HG02759 (cell line): ENCODE data around the gene LDLRAP1.
A peak's percentile ranks its signal among the peaks of the same experiment; 100 is the strongest.
"Not testable (repeated sequence)": the region's sequence is repeated elsewhere in the genome, so short reads cannot be mapped to it uniquely, and the experiment has no call there.

Experiments used
- ATAC-seq: cut with Tn5 transposase; IDR thresholded peaks from one replicate; pipeline ENCODE4 v1.9.1; 2021; ENCODE audit warnings: mild to moderate bottlenecking, moderate library complexity; ENCODE audit not compliant: unreplicated experiment

Gene LDLRAP1

DNA sequence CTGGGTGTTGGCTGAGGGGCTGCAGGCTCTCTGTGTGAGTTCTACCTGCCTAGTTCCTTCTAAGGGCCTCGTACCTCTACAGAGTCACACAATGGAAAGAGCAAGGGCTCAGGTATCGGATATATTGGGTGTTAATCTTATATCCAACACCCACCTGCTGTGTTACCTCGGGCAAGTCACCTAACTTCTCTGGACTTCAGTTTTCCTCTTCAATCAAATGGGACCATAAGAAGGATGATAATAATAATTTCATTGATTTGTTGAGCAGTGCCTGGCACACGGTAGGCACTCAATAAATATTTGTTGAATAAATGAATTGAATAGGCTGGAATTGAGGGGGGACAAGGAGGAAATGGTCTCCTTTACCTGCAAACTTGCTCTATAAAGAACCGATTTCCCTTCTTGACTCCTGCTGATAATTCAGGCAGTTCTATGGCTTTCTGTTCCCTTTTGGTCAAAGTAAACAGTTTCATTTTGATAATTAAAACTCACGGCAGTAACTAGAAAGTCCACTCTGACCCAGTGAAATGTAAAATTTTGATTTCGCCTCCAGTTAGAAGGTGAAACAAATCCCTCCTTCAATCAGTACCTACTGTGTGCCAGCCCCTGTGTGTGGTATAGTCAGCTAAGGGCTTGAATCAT, 56.7 kb downstream of the LDLRAP1 start:
- ATAC-seq: no peak

DNA sequence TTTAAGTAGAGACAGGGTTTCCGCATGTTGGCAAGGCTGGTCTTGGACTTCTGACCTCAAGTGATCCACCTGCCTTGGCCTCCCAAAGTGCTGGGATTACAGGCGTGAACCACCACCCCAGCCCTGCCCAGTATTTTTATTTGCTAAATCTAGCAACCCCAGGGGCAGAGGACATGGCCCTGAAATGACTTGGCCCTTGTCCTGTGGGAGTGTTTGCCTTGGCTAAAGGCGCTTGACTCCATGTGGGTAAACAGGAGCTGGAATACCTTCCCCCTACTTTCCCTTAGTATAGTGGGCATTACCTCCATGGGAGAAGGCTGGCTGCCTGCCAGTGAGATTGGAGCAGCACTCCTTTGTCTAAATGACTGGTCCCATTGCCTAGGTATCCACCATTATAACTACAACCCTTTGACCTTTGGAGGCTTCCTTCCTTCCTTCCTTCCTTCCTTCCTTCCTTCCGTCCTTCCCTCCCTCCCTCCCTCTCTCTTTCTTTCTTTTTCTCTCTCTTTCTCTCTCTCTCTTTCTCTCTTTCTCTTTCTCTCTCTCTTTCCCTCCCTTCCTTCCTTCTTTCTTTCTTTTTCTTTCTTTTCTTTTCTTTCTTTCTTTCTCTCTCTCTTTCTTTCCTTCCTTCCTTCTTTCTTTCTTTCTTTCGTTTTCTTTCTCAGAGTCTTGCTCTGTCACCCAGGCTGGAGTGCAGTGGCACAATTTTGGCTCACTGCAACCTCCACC, 57.7 kb downstream of the LDLRAP1 start:
- ATAC-seq: not testable (repeated sequence)

DNA sequence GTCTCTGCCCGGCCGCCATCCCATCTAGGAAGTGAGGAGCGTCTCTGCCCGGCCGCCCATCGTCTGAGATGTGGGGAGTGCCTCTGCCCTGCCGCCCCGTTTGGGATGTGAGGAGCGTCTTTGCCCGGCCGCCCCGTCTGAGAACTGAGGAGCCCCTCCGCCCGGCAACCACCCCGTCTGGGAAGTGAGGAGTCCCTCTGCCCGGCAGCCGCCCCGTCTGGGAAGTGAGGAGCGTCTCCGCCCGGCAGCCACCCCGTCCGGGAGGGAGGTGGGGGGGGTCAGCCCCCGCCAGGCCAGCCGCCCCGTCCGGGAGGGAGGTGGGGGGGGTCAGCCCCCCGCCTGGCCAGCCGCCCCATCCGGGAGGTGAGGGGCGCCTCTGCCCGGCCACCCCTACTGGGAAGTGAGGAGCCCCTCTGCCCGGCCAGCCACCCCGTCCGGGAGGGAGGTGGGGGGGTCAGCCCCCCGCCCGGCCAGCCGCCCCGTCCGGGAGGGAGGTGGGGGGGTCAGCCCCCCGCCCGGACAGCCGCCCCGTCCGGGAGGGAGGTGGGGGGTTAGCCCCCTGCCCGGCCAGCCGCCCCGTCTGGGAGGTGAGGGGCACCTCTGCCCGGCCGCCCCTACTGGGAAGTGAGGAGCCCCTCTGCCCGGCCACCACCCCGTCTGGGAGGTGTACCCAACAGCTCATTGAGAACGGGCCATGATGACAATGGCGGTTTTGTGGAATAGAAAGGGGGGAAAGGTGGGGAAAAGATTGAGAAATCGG, 60.6 kb downstream of the LDLRAP1 start:
- not testable (repeated sequence) for ATAC-seq

DNA sequence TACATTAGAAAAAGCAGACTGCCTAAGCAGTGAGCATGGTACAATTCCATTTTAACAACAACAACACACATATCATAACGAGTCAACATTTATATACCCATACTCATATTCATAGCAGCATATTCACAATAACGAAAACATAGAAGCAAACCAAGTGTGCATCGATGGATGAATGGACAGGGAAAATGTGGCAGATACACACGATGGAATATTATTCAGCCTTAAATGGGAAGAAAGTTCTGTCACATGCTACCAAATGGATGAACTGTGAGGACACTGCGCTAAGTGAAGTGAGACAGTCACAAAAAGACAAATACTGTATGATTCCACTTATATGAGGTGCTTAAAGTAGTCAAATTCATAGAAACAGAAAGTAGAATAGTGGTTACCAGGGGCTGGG, 63.7 kb downstream of the LDLRAP1 start:
- ATAC-seq: no peak

DNA sequence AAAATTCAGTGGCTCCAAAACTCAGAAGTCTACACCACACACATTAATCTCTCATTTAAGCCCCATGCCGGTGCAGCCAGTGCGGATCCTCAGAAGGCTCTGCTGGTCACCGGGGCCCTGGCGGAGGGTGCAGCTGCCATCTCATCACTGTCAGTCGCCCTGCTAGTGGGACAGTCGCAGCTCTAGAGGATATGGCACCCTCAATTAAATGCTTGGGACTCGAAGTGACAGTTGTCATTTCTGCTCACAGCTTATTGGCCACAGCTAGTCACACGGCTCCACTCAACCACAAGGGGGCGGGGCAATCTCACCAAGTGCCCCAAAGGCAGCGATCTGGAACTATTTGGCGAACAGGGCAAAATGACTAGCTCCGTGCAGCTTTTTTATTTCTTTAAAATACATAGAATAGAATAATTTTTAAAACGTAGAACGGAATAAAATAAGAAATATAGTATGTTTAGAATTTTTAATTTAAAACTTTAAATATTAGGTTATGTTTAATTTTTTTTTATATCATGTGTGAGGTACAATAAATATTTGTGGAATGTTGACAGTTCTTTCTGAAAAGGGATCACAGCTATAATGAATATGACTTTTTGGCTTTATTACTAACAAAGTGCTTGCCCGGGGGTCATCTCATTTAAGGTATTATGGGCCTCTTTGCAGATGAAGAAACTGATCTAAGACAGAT, 65.2 kb downstream of the LDLRAP1 start:
- peak; percentile 57 for ATAC-seq

DNA sequence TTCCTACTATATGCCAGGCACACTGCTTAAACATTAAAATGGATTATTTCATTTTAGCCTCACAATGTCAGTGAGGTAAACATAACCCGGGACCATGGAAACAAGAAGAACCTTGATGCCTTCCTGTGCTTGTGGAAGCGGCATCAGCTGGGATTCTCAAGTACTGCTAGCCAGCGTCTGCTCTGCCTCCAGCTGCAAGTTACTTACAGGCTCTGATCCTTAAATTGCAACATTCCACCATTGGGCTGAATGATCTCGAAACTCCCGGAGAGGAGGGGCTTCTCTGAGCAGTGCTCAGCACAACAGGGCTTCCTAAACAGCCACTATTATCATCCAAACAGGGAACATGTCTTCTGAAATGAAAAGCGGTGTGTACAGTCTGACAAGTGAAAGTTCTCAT, 66.5 kb downstream of the LDLRAP1 start:
- ATAC-seq: no peak

DNA sequence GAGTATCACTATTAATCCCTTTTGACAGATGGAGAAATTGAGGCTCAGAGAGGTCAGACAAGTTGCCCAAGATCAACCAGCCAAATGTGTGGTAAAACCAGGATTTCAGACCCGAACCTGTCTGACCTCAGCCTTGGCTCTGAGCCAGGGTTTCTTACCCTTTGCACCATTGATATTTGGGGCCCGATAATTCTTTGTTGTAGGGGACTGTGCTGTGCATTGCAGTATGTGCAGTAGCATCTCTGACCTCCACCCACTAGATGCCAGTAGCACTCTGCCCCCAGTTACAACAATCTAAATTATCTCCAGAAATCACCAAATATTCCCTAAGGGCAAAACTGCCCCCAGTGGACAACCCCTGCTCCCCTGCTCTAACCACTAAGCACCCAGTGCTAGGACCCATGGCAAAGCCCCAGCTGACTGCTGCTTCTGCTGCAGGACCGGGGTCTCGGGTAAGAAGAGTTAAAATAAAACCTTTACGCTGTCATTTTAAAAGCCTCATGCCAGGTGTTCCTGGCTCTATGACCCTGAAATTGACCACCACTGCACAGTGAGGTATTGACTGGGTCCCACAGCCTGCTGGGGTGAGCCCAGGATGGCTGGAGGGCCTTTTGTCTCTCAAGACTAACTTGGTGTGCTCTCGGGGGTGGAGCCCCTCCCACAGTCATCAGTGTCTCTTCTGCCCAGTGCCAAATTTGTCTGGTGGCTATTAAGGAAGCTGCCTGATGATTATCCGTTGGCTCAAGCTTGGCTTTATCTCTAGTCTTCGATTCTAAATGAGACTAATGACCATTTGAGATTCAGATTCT, 67.6 kb downstream of the LDLRAP1 start:
- no peak for ATAC-seq

DNA sequence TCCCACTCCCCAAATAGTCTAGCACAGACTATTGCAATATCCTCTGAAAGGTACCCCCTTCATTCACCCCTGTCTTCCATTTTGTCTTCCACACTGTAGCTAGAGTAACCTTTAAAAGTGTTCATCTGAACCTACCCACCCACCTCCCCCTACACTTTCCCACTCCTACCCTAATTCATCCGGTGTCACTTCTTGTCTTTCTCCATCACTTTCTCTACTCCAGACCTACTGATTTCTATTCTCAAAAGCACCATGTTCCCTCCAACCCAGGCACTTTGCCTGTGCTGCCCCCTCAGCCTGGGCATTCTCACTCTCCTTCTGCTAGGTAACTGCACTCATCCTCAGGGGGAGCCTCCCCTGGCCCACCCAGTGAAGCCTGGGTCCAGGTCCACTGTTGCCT, 68.4 kb downstream of the LDLRAP1 start:
- no peak for ATAC-seq

DNA sequence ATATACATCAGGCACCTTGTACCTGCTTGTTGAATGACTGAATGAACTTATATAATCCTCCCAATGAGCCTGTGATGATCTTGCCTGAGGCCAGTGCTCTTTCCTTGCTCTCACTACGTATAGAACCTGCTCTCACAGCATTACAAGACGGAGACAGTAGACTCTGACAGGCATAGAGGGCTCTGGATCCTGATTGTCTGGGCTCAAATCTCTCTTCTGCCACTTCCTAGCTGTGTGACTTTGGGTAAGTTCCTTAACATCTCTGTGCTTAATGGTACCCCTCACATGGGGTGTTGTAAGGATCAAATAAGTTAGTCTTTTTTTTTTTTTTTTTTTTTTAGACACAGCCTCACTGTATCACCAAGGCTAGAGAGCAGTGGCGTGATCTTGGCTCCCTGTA, 69.0 kb downstream of the LDLRAP1 start:
- ATAC-seq: no peak

DNA sequence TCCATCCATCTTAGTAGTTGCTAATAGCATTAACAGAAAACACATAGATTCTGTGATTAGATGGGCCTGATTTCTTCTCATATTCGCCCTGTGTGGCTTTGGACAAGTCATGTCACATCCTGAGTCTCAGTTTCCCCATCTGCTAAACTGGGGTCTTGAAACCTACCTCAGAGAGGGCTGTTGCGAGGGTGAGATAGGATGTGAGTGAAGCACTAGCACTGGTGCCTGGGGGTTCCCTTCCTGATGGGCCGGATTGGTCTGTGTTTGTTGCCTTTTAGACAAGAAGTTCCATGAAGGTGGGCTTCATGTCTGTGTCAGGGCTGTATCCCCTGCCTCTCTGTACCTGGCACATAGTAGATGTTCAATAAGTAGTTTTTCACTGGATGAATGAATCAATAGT, 69.7 kb downstream of the LDLRAP1 start:
- no peak for ATAC-seq

DNA sequence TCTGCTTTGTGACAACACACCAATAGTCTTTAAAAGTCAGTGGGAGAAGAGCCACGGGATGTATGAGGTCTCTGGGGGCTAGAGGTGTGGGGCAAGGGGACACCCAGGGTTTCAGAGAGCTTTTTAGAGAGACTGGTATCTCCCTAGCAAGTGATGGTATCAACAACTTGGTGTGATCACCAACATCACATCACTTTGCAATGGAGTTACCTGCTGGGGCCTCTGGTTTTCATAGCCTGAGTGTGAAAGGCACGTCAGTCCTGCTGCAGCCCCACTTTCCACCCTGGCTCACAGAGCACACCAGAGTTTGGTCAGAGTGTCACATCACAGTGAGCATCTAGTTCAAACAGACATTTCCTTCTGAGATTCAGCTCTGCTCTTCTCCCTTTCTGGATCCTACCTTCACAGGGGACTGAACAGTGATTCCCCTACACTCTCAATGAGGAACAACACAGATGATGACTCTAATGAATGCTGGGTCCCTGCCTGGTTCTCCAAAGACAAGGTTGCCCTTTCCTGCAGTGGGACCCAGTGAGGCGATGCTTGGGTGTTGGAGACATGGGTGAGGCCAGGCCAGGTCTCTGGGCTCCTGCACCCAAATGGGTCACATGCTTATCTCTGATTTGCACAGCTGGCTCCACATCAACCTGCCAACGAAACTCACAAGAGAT, 71.2 kb downstream of the LDLRAP1 start:
- no peak for ATAC-seq

DNA sequence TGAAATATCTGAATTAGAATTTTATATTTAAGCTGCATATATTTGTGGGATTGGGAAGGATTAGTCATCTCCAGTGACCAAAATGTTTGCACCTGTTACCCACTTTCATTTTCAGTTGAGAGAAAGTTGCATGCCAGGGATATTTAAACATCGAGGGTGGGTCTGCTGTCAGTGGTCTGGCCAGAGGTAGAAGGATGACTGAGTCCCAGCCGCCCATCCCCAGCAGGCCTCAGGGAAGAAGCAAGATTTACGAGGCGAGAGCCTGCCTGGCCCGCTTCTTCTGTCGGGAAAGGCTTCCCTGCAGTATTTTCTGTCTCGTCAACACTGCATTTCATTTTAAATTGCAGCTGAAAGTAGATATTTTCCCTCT, 71.8 kb downstream of the LDLRAP1 start:
- no peak for ATAC-seq

DNA sequence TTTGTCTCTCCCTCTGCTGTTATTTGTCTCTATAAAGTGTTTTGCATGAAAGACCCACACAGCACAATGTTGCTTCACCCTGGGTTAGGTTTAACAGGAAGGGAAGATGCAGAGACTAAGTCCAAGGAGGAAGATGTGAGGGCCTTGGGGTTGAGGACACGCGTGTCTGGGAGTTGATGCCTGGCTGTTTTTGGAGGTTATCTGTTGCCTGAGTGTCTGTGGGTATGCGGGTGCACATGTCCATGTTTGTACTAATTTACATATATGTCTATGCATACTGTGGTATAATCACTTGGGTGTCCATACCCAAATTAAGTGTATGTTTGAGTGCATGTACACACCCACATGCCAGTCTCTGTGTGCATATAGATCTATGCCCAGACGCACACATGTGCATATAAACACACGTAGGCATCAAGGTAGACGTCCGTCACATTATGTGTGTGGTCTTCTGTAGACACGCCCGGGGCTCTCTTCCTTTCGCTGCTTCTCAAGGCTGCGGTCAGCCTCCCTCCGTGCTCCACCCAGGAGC, 72.2 kb downstream of the LDLRAP1 start:
- ATAC-seq: peak; percentile 4

DNA sequence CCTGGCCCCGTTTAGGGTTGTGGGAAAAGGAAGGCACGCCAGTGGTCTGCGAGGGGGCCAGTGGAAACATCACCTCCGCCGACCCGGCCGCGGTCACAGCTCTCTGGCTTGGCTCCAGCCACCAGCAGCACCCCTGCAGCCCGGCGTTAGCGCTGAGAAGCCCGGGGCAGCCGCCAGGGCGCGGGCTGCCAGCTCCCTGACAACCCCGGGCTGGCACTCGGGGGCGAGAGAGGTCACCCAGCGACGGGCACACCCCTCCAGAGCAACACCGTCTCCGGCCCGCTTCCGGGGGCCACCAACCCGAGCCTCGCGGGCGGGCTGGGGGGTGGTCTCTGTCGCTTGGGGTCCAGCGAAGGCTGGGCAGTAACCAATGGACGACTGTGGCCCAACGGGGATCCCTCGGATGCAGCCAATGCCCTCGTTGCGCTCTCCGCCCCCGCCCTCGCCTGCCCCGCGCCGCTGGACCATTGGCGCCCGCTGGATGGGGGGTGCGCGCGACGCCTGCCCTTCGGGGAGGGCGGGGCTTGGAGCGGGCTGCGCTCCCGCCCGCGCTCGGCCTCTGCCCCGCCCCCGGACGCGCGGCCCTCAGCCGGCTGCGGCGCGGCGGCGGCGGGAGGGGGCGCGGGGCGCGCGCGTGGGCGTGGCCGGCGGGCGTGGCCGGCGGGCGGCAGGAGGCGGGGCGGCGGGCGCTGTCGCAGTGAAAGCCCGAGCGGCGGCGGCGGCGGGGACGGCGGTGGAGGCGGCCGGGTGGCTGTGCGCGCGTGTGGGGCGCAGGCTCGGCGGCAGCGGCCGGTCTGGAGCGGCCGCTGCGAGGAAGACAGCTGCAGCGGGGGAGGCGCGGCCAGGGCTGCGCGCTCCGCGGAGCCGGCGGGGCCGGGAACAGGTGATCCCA, 72.9 kb downstream of the LDLRAP1 start, which contains the start of gene MAN1C1:
Gene MAN1C1 (plus strand): TSS at position 697 of the 892 bp plus-strand sequence. CDS start 1,007 bp downstream, outside the sequence.
- peak; percentile 64 for ATAC-seq

DNA sequence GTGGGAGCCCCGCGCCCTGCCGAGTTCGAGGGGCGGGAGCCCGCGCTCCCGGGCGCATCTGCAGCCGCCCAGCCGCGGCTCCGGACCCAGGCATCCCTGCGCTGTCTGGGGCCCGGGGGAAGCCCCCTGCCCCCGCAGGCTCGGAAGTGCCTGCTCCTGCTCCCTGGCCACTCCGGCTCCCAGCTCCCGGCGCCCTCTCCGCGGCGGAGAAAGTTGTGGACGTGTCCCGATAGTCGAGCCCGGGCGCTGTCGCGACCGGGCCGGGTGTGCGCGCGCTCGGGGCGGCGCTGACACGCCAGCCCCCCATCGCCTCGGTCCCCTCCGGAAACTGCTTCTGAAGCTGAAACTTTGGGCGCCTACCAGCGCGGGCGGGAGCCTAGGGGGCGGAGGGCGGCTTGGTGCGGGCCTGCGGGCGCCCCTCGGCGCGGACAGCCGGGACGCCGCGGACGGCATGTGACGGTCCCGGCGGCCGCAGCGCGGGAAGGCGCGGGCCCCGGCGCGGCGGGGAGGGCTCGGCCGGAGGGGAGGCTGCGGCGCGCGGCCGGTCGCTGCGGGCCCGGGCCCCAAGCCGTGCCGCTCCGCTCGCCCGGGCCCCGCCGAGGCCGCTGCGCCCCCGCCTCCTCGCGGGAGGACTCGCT, 73.7 kb downstream of the LDLRAP1 start:
- peak; percentile 10 for ATAC-seq

DNA sequence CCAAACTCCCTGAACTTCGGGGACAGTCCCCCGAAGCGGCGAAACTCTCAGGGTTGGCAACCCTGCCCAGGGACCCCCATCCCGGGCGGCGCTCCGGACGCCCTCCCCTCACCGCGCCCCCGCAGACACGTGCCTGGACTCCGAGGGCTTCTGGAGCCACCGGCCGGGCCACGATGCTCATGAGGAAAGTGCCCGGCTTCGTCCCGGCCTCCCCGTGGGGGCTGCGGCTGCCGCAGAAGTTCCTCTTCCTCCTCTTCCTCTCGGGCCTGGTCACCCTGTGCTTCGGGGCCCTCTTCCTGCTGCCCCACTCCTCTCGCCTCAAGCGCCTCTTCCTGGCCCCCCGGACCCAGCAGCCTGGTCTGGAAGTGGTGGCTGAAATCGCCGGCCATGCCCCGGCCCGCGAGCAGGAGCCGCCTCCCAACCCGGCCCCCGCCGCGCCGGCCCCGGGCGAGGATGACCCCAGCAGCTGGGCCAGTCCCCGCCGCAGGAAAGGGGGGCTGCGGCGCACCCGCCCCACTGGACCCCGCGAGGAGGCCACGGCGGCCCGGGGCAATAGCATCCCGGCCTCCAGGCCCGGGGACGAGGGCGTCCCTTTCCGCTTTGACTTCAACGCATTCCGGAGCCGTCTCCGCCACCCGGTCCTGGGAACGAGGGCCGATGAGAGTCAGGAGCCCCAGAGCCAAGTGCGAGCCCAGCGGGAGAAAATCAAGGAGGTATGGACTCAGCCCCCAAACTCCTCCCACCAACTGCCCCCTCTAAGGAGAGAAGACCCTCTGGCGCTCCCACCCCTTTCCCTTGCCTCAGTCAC, 74.4 kb downstream of the LDLRAP1 start:
- ATAC-seq: no peak

DNA sequence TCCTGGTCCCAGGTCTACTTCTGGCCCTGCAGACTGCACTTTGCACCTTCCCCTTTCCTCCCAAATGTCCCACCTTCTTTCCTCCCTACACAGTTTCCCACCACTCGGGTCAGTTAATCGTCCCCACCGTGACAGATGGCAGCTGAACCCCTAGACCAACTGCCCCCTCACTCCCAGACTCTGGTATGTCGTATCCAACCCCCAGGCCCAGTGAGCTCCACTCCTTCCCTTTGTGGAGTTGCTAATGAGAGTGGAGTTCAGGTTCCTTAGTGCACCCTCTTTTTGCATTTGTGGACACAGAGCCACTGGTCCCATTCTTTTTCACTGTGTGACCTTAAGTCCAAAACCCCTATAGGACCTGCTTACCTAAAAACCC, 75.0 kb downstream of the LDLRAP1 start:
- ATAC-seq: no peak
